Upper lobe of left lung (tissue), 4 donors: ENCODE measurements around the gene TP53BP1.

Experiments used
- EP300 ChIP-seq, 4 donors: sonication (generic); formaldehyde crosslinking; IDR thresholded peaks; one replicate each; pipeline ENCODE4 v1.5.1; 2017; ENCODE audit warnings: antibody characterized with exemption in 4 of 4, control low read depth in 2 of 4
- POLR2A ChIP-seq, 4 donors: fragments of 450-650 bp; IDR thresholded peaks; one replicate each; pipeline ENCODE4 v1.5.1; 2016 to 2017; ENCODE audit warnings: antibody characterized with exemption in 4 of 4, mild to moderate bottlenecking in 2 of 4
- POLR2AphosphoS5 ChIP-seq, 2 donors: sonication (generic); formaldehyde crosslinking; IDR thresholded peaks; one replicate each; pipeline ENCODE4 v1.5.1; 2017; ENCODE audit warnings: antibody characterized with exemption in 2 of 2
- TF ChIP-seq, protein P1 (sequence below), 6 experiments: fragments of 450-650 bp in 4 of 6; fragments of 200-600 bp in 2 of 6; sonication (generic) in 2 of 6; IDR thresholded peaks; one replicate each; pipeline ENCODE4 v1.5.1; 2016 to 2019; ENCODE audit warnings: antibody characterized with exemption in 6 of 6

- TF ChIP-seq POLR2A (IDR thresholded peaks at IDR 0.05) (no peak), POLR2AphosphoS5 (IDR thresholded peaks at IDR 0.05) (no peak), EP300 (IDR thresholded peaks at IDR 0.05) (no peak)
- TF ChIP-seq, protein P1, sequence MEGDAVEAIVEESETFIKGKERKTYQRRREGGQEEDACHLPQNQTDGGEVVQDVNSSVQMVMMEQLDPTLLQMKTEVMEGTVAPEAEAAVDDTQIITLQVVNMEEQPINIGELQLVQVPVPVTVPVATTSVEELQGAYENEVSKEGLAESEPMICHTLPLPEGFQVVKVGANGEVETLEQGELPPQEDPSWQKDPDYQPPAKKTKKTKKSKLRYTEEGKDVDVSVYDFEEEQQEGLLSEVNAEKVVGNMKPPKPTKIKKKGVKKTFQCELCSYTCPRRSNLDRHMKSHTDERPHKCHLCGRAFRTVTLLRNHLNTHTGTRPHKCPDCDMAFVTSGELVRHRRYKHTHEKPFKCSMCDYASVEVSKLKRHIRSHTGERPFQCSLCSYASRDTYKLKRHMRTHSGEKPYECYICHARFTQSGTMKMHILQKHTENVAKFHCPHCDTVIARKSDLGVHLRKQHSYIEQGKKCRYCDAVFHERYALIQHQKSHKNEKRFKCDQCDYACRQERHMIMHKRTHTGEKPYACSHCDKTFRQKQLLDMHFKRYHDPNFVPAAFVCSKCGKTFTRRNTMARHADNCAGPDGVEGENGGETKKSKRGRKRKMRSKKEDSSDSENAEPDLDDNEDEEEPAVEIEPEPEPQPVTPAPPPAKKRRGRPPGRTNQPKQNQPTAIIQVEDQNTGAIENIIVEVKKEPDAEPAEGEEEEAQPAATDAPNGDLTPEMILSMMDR (IDR thresholded peaks at IDR 0.05) = no peak
Observed at GRCh38 chr15:43403616-43404015, 89.3 kb downstream of the TP53BP1 start.
